AG09319 (cell line): ENCODE data around the gene ZFAND4.

Source experiments
- DNase-seq: peaks from one replicate; pipeline ENCODE4 v3.0.0-alpha.2; 2010; ENCODE audit warnings: low read depth; ENCODE audit errors: extremely low read depth
- CTCF ChIP-seq: IDR thresholded peaks from 2 replicates; pipeline ENCODE4 v1.5.1; 2011; ENCODE audit warnings: low read depth, mild to moderate bottlenecking, inconsistent platforms, low read length, moderate library complexity

The ZFAND4 gene

GRCh38 chr10:45646384-45647050 is 26.1 kb downstream of the ZFAND4 start:
- no peak for DNase-seq
- TF ChIP-seq CTCF: no peak

- TF ChIP-seq CTCF: no peak
- no peak for DNase-seq
These were observed 28.0 kb downstream of the ZFAND4 start for GRCh38 chr10:45644527-45644926.

GRCh38 chr10:45640941-45641340 is 31.6 kb downstream of the ZFAND4 start:
- no peak for DNase-seq
- TF ChIP-seq CTCF: no peak

- no peak for DNase-seq
- TF ChIP-seq CTCF: no peak
These were observed 32.5 kb downstream of the ZFAND4 start for GRCh38 chr10:45640049-45640448.

DNA sequence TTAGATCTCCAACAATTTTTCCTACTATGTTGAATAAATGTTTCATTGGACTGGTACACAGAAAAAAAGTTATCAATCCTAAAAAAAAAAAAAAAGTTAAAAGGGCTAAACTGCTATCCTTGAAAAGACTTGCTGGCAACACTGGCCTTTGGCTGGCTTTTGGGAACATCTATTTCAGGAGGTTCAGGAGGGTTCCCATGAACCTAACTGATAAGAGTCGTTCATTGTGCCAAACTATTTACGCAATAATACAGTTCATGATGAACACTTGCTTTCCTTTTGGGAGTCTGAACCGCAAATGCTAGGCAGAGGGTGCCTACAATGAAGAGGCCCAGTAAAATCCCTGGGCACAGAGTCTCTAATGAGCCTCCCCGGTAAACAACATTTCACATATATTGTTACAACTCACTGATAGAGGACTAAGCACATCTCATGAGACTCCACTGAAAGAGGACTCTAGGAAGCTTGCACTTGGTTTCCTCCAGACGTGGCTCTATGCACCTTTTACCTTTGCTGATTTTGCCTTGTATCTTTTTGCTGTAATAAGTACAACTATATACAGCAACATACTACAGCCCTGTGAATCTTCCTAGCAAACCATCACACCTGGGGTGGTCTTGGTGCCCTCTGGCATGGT is 45.0 kb downstream of the ZFAND4 start:
- TF ChIP-seq CTCF: no peak
- DNase-seq: no peak

DNA sequence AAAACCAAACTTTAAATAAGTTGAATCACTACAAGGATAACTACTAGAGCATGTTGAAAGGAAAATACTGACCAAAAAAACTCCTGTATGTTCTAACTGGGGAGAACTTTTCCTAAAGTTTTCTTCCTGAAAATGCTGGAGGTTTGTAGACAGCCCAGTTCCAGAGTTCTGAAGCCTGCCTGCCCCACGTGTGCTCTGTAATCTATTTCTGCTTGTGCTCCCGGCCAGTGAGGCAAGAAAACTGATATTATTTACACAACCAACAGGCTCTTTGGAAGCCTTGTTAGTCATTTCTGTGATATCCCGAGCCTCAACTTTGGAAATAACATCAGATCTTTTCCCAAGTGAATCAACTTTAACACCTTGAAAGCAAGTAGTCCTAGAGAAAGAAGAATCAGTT is 46.7 kb downstream of the ZFAND4 start:
- DNase-seq: no peak
- no peak for TF ChIP-seq CTCF

- DNase-seq: no peak
These were observed 47.8 kb downstream of the ZFAND4 start for GRCh38 chr10:45624724-45625123.

More at GRCh38 chr10:45624724-45625123, 47.8 kb downstream of the ZFAND4 start:
- no peak for TF ChIP-seq CTCF
